ENCODE results near the gene ZNF710. TPM values are rescaled to one million over a fixed set of nuclear protein-coding genes. Genes with fewer than 3 reads are reported as not detected.

The ZNF710 gene
- total and polyA plus RNA-seq, 2 experiments from 2014 or later = 15.9 to 18.2 TPM

DNA sequence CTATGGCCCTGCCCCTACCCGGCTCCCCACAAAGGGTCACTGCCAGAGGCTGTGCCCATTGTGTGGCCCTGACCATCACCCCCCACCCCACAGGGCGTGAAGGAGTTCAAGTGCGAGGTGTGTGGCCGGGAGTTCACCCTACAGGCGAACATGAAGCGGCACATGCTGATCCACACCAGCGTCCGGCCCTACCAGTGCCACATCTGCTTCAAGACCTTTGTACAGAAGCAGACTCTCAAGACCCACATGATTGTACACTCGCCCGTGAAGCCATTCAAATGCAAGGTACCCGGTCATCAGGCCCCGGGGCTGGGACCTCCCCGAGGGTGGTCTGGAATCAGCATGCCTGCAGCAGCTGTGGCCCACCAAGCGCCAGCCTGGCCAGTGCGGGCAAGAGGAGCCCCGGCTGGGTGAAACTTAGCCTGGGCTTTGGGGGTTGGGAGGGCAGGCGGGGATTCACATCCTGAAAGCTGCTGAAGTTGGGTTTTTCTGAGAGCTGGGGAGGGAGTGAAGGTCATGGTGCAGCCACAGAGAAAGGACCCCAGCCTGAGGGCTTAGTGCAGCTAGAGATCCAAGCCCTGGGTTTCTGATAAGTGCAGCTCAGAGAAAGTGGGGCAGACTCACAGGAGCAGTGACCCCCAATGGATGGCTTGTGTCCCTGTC is 72.0 kb downstream of the ZNF710 start:
- H3K27me3 ChIP-seq (ENCODE audit: insufficient read depth) = no peaks in the 10 kb centered on the region
- H3K4me2 ChIP-seq = no peak overlapping the region
- 0 out of 2 replicates have a peak, but pooled peaks cover 4% of the 10 kb centered on the region for H3K4me1 ChIP-seq (ENCODE audit: insufficient read depth)
- H3F3A ChIP-seq (replicated peaks; ENCODE audit: low read depth) = 0 out of 2 replicates have a peak, but pooled peaks cover 2% of the 10 kb centered on the region
- no peaks in the 10 kb centered on the region for H3K9me2 ChIP-seq (ENCODE audit: insufficient read depth)
- Mint-ChIP-seq H3K9me3 (no peaks in the 10 kb centered on the region), H3K36me3 (ENCODE audit: low read depth) (peaks cover 22% of the 10 kb centered on the region), H3K4me3 (no peak overlapping the region), H3K4me1 (peaks cover 12% of the 10 kb centered on the region; the same call in 2 of the 3 replicates), H3K27ac (no peak overlapping the region), H3K27me3 (ENCODE audit: insufficient read depth, low read depth, poor library complexity) (no peaks in the 10 kb centered on the region)
- 0 out of 2 replicates have a peak, but pooled peaks cover 3% of the 10 kb centered on the region for H4K20me1 ChIP-seq (replicated peaks; ENCODE audit: insufficient read depth)
- no peak for TF ChIP-seq EZH2phosphoT487 (IDR thresholded peaks at IDR 0.05; ENCODE audit: unreplicated experiment)
- TF ChIP-seq, protein P1, sequence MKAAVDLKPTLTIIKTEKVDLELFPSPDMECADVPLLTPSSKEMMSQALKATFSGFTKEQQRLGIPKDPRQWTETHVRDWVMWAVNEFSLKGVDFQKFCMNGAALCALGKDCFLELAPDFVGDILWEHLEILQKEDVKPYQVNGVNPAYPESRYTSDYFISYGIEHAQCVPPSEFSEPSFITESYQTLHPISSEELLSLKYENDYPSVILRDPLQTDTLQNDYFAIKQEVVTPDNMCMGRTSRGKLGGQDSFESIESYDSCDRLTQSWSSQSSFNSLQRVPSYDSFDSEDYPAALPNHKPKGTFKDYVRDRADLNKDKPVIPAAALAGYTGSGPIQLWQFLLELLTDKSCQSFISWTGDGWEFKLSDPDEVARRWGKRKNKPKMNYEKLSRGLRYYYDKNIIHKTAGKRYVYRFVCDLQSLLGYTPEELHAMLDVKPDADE (IDR thresholded peaks at IDR 0.05) = no peak
- TF ChIP-seq REST (IDR thresholded peaks at IDR 0.05; ENCODE audit: unreplicated experiment) = no peak
- no peak for TF ChIP-seq ZNF114 (CRISPR knock-in tag; IDR thresholded peaks at IDR 0.05)
- ATAC-seq (no peak), DNase-seq (ENCODE audit: low spot score) (no peak)
- no peak overlapping the region for H3K27ac ChIP-seq (ENCODE audit: low read depth)
- H2AFZ ChIP-seq = no peak overlapping the region
- H3K4me3 ChIP-seq = no peak overlapping the region
- H3K36me3 ChIP-seq (ENCODE audit: insufficient read depth) = peaks cover 6% of the 10 kb centered on the region; the same call in 1 of the 2 replicates
- H3K79me2 ChIP-seq (replicated peaks; ENCODE audit: insufficient read depth) = no peaks in the 10 kb centered on the region

DNA sequence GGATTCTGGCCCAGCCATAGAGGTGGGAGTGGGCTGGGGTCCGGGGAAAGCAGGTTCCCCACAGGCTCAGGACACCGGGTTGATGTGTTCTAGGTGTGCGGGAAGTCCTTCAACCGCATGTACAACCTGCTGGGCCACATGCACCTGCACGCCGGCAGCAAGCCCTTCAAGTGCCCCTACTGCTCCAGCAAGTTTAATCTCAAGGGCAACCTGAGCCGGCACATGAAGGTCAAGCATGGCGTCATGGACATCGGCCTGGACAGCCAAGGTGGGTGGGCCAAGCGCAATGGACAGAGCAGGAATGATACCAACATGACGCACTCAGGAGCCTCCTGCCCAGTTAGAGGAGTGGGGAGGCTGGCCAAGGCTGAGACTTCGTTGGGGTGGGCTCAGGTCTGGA is 72.9 kb downstream of the ZNF710 start:
- Histone ChIP-seq H3K4me2 (no peak overlapping the region), H3K27me3 (ENCODE audit: insufficient read depth) (no peaks in the 10 kb centered on the region), H4K20me1 (replicated peaks; ENCODE audit: insufficient read depth) (0 out of 2 replicates have a peak, but pooled peaks cover 3% of the 10 kb centered on the region), H3K36me3 (ENCODE audit: insufficient read depth) (peaks cover 6% of the 10 kb centered on the region; the same call in 1 of the 2 replicates), H3K79me2 (replicated peaks; ENCODE audit: insufficient read depth) (no peaks in the 10 kb centered on the region), H3K4me3 (no peak overlapping the region), H3F3A (replicated peaks; ENCODE audit: low read depth) (0 out of 2 replicates have a peak, but pooled peaks cover 2% of the 10 kb centered on the region), H3K27ac (ENCODE audit: low read depth) (no peak overlapping the region), H2AFZ (no peak overlapping the region), H3K9me2 (ENCODE audit: insufficient read depth) (no peaks in the 10 kb centered on the region), H3K4me1 (ENCODE audit: insufficient read depth) (0 out of 2 replicates have a peak, but pooled peaks cover 4% of the 10 kb centered on the region)
- H3K9me3 Mint-ChIP-seq = no peaks in the 10 kb centered on the region
- H3K4me1 Mint-ChIP-seq = peaks cover 12% of the 10 kb centered on the region; the same call in 2 of the 3 replicates
- H3K4me3 Mint-ChIP-seq = no peak overlapping the region
- no peaks in the 10 kb centered on the region for H3K27me3 Mint-ChIP-seq (ENCODE audit: insufficient read depth, low read depth, poor library complexity)
- H3K36me3 Mint-ChIP-seq (ENCODE audit: low read depth) = peaks cover 23% of the 10 kb centered on the region
- H3K27ac Mint-ChIP-seq = no peak overlapping the region
- ATAC-seq (no peak), DNase-seq (ENCODE audit: low spot score) (no peak)
- TF ChIP-seq ZNF114 (CRISPR knock-in tag; IDR thresholded peaks at IDR 0.05) (no peak), JUNB (IDR thresholded peaks at IDR 0.05; ENCODE audit: unreplicated experiment) (no peak), STAT1 (IDR thresholded peaks at IDR 0.05; ENCODE audit: unreplicated experiment) (no peak), REST (IDR thresholded peaks at IDR 0.05; ENCODE audit: unreplicated experiment) (no peak), NANOG (IDR thresholded peaks at IDR 0.05; ENCODE audit: borderline replicate concordance) (no peak), EZH2phosphoT487 (IDR thresholded peaks at IDR 0.05; ENCODE audit: unreplicated experiment) (no peak), POLR2AphosphoS5 (IDR thresholded peaks at IDR 0.05; ENCODE audit: low read depth) (no peak)
